ENCODE measurements around the gene PTPRH.

- no peak for TF ChIP-seq CTCF (IDR thresholded peaks at IDR 0.05)
- no peak for TF ChIP-seq POLR2A (IDR thresholded peaks at IDR 0.05)
Measured at GRCh38 chr19:55244004-55244680, 34.8 kb upstream of the PTPRH start.

Data from testis (tissue), 2 donors.